Measurements from ENCODE around the gene ABR. TPM values are rescaled to one million over a fixed set of nuclear protein-coding genes. Genes with fewer than 3 reads are reported as not detected.
"Not testable (repeated sequence)": the region's sequence is repeated elsewhere in the genome, so short reads cannot be mapped to it uniquely, and the experiment has no call there.

The ABR gene
- total RNA-seq, 2 experiments from 2014 or later, result 143 to 156 TPM

DNA sequence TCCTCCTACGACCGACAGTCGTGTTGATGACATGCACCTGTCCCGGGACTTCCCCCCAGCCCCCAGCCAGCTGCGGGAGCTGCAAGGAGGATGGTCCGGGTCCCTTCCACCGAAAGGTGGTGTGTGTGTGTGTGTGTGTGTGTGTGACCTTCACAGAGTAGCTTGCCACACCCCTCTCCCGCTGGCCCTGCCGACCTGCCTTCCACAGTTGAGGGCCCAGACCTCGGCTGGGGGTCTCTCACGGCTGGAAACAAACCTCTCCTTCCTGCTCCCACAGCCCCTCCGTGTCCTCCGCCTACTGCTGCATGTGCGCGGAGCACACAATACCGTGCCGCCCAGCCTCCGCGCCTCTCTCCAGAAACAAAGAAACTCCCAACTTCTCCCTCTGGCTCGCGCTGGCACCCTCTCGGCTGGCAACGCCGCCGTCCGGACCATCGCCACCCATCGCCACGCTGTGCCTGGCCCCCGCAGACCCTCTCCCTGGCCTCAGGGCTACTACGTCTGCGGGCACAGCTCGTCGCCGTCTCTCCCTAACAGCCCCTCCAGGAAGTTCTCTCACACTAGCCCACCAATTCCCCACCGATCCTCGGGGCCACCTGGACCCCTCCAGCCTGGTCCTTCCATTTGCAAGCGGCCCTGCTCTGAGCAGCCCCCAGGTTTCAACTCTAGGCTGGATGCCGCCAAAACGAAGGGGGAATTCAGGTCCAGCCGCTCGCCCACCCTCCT is 101.6 kb downstream of the ABR start:
- CTCF ChIA-PET, result no interaction called here
- Mint-ChIP-seq H3K27me3 (ENCODE audit: low read depth) (no peaks in the 10 kb centered on the region), H3K4me3 (no peak overlapping the region), H3K9me3 (ENCODE audit: insufficient read depth) (no peaks in the 10 kb centered on the region), H3K36me3 (ENCODE audit: low read depth) (peaks cover 11% of the 10 kb centered on the region), H3K4me1 (ENCODE audit: low read depth) (peaks cover 2% of the 10 kb centered on the region), H3K27ac (no peak overlapping the region)
- DNase-seq, result no peak
- no peak for ATAC-seq
- POLR2A ChIA-PET, result no interaction called here

DNA sequence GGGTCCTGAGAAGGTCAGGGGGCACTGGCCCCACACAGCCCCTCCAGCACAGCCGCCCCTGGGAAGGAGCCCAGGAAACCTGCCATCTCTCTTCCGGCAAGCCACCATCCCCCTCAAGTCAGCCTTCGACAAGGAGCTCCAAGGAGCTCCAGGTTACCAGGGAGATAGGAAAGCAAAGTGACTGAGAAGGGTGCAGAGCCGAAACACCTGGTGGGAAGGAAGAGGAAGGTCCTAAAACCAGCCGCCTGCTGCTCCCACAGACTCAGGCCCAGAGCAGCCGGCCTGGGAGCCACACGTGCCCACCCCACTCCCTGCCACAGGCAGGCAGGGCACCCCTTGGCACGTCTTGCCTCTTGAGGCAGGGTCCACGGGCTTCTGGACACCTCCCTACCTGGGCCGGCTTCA is 102.2 kb downstream of the ABR start:
- Mint-ChIP-seq H3K27me3 (ENCODE audit: low read depth) (no peaks in the 10 kb centered on the region), H3K36me3 (ENCODE audit: low read depth) (peaks cover 8% of the 10 kb centered on the region), H3K9me3 (ENCODE audit: insufficient read depth) (no peaks in the 10 kb centered on the region), H3K4me3 (no peak overlapping the region), H3K27ac (no peak overlapping the region), H3K4me1 (ENCODE audit: low read depth) (peaks cover 2% of the 10 kb centered on the region)
- no peak for DNase-seq
- ChIA-PET CTCF (no interaction called here), POLR2A (no interaction called here)
- ATAC-seq, result no peak

DNA sequence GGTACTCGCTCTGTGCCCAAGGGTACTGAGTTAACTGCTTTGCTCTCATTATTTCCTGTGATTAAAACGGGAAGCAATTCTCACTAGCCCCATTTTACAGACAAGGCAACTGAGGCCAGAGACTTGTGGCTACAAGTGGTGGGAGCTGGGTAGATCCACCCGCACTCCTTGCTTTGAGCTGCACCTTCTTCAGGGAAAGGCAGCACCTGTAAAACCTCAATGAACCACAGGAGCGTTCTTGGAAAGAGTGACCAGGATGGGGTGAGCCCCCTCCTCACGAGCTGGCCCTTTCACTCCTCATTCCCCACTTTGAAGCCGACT is 102.8 kb downstream of the ABR start:
- Mint-ChIP-seq H3K27ac (no peak overlapping the region), H3K36me3 (ENCODE audit: low read depth) (peaks cover 8% of the 10 kb centered on the region), H3K27me3 (ENCODE audit: low read depth) (no peaks in the 10 kb centered on the region), H3K4me1 (ENCODE audit: low read depth) (peaks cover 2% of the 10 kb centered on the region), H3K4me3 (no peak overlapping the region), H3K9me3 (ENCODE audit: insufficient read depth) (no peaks in the 10 kb centered on the region)
- ChIA-PET CTCF (no interaction called here), POLR2A (no interaction called here)
- DNase-seq (no peak), ATAC-seq (no peak)

DNA sequence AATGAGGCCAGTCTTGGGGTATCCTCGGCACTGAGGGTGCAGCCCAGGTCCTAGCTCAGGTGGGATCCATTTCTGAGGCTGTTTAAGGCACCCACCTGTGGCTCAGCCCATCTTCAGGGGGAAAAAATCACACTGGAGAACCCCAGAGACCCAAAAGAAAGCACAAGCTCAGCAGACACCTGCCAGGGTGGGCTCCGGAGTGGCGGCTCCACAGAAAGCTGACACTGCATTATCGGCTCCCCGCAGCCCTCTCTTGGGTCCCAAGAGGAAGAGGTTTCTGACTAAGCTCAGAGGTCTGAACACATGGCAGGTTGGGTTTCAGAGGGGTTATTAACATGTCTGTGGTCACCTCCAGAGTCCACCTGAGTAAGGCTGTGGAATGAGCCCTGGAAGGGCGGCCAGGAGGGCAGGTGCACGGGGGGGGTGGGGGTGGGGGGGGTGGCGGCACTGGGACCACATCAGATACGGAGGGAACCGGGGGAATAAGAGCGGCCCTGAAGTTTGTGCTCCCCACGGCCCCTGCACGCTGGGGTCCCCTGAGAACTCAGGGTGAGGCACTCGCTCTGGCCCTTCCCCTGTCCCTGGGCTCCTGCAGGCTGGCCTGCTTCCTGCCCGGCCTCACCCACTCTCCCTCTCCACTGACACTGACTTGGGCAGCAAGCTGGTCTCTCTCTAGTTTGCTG is 103.3 kb downstream of the ABR start:
- ChIA-PET POLR2A (no interaction called here), CTCF (interaction anchor here (1.2 kb wide), 1 partner anchor 20 kb away, joined by 5 read pairs; no protein-coding TSS in a partner anchor)
- H3K36me3 Mint-ChIP-seq (ENCODE audit: low read depth), result peaks cover 8% of the 10 kb centered on the region
- peaks cover 2% of the 10 kb centered on the region for H3K4me1 Mint-ChIP-seq (ENCODE audit: low read depth)
- no peak for ATAC-seq
- DNase-seq, result no peak
- no peak overlapping the region for H3K27ac Mint-ChIP-seq
- no peak overlapping the region for H3K4me3 Mint-ChIP-seq
- H3K9me3 Mint-ChIP-seq (ENCODE audit: insufficient read depth), result no peaks in the 10 kb centered on the region
- no peaks in the 10 kb centered on the region for H3K27me3 Mint-ChIP-seq (ENCODE audit: low read depth)

DNA sequence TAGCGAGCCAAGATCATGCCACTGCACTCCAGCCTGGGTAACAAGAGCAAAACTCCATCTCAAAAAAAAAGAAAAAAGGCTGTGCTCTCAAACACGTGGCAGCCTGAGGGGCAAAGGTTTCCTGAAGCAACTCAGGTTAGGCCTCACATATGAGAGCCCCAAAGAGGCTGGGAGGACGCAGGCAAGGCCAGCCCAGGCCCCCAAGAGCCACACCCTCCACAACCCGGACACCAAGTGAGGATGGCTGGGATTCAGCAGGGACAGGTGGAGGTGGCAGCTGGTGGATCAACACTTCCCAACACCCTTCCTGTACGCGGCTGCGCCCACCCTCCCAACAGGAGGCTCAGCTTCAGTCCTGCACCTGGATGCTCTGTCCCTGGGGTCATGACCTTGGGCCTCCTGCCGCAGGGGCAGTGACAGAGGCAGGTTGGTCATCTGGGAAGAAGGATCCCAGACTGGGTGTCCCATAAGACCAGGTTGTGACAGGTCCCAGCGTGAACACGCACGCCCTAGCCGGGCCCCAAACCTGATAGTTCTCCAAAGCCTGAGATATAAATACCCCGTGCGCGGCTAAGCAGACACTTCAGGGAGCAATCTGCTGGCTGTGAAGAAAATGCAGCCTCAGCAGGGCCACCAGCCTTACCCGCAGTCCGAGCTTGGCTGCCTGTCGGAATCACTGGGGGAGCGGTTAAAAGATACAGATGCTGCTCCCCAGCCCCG is 104.7 kb downstream of the ABR start:
- DNase-seq (no peak), ATAC-seq (no peak)
- H3K27ac Mint-ChIP-seq, result no peak overlapping the region
- POLR2A ChIA-PET, result no interaction called here
- no peaks in the 10 kb centered on the region for H3K9me3 Mint-ChIP-seq (ENCODE audit: insufficient read depth)
- peaks cover 14% of the 10 kb centered on the region for H3K36me3 Mint-ChIP-seq (ENCODE audit: low read depth)
- H3K4me3 Mint-ChIP-seq, result no peak overlapping the region
- no peaks in the 10 kb centered on the region for H3K4me1 Mint-ChIP-seq (ENCODE audit: low read depth)
- CTCF ChIA-PET, result no interaction called here
- H3K27me3 Mint-ChIP-seq (ENCODE audit: low read depth), result no peaks in the 10 kb centered on the region

DNA sequence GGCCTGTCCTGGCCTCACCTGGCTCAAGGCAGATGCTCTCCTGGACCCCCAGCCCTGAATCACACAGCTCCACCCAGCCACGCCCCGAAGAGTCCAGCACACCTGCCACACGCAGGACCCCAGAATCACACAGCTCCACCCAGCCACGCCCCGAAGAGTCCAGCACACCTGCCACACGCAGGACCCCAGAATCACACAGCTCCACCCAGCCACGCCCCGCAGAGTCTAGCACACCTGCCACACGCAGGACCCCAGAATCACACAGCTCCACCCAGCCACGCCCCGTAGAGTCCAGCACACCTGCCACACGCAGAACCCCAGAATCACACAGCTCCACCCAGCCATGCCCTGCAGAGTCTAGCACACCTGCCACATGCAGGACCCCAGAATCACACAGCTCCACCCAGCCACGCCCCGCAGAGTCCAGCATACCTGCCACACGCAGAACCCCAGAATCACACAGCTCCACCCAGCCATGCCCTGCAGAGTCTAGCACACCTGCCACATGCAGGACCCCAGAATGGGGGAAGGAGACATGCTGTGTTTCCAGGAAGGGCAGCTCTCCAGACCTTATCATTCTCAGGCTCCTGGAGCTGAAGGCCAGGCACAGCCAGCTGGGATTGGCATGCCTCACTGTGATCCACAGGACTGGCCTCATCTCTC is 105.7 kb downstream of the ABR start:
- H3K9me3 Mint-ChIP-seq (ENCODE audit: insufficient read depth); H3K27me3 Mint-ChIP-seq (ENCODE audit: low read depth); H3K27ac Mint-ChIP-seq; POLR2A ChIA-PET; CTCF ChIA-PET; DNase-seq; H3K4me3 Mint-ChIP-seq; H3K4me1 Mint-ChIP-seq (ENCODE audit: low read depth); ATAC-seq: not testable (repeated sequence)
- peaks cover 15% of the 10 kb centered on the region for H3K36me3 Mint-ChIP-seq (ENCODE audit: low read depth)

DNA sequence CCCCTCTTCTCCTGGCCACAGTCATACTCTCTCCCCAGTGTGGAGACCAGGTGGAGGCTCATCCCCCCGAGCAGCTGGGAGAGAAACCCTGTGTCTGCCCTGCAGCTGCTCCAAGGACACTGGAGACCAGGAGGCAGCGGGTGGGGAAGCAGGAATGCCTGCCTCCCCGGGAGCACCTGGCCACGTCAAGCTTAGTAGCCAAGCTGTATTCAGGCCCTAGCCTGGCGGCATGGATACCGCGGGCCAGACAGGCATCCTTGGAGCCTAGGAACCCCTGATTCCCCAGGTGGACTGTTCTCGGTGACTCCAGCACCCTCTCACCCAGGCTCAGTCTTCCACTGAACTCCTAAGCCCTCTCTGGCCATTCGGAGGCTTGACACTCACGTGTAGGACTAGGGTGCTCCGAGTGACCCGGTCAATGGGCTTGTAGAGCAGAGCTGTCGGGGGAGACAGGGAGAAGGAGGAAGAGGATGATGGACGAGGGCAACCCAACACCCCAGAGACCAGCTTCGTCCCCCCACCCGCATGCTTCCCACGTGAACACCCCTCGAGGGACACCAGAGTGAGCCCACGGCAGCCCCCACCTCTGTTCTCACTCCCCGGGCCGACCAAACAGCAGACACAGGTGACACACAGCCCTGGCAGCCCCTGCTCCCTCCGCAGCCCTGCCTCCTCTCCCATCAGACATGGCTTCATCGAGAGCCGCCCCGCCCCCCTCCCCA is 106.4 kb downstream of the ABR start:
- ChIA-PET POLR2A (no interaction called here), CTCF (no interaction called here)
- Mint-ChIP-seq H3K36me3 (ENCODE audit: low read depth) (peaks cover 19% of the 10 kb centered on the region), H3K4me3 (no peak overlapping the region), H3K27me3 (ENCODE audit: low read depth) (no peaks in the 10 kb centered on the region), H3K27ac (no peak overlapping the region), H3K4me1 (ENCODE audit: low read depth) (no peaks in the 10 kb centered on the region), H3K9me3 (ENCODE audit: insufficient read depth) (no peaks in the 10 kb centered on the region)
- DNase-seq (no peak), ATAC-seq (no peak)

DNA sequence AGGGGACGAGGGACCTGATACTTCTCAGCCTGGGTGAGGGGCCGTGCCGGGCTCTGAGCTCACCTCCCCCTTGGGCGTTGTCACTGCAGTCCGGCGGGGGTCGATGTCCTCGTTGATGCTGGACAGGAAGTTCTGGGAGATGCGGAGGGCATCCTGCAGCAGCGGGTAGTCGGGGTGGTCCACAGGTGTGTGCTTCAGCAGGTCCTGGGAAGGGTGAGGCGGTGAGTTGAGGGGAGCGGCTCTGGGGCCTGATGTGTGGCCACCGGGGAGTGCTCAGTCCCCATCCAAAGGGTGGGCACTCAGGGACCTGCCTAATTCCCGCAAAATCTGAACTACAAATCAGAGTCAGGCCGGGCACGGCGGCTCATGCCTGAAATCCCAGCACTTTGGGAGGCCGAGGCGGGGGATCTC is 107.2 kb downstream of the ABR start:
- H3K27ac Mint-ChIP-seq, result no peak overlapping the region

DNA sequence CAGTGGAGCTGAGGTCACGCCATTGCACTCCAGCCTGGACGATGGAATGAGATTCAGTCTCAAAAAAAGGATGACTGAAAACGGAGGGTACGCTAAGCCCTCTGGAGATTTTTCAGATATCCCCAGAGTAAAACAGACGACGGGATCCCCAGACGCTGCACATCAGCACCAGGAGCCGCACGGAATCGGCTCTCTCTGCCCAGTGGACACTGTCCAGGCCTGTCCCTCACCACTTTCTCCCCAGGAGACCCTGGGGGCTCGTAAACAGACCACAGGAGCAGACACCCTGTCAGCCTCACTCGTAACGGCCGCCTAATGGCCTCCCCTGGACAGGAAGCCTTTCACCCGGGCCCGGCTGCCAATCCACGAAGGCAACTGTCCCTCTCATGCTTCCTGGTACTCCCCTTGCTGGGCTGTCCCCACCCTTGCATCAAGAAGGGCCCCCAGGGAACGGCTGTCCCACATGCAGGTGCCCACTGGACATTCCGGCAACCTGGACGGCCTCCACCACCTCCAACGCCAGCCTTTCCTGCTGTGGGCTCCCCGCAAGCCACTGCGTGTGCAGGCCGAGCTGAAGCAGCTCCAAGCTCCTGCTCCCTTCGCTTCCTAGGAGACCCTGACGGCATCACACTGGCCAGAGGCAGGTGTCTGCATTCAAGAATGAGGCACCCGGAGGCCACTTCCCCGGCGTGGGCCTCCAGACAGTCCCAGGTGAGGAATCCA is 108.5 kb downstream of the ABR start:
- ChIA-PET POLR2A (no interaction called here), CTCF (no interaction called here)
- DNase-seq (no peak), ATAC-seq (no peak)
- no peak overlapping the region for H3K27ac Mint-ChIP-seq
- H3K4me1 Mint-ChIP-seq (ENCODE audit: low read depth), result no peaks in the 10 kb centered on the region
- peaks cover 7% of the 10 kb centered on the region for H3K9me3 Mint-ChIP-seq (ENCODE audit: insufficient read depth)
- no peaks in the 10 kb centered on the region for H3K27me3 Mint-ChIP-seq (ENCODE audit: low read depth)
- H3K4me3 Mint-ChIP-seq, result no peak overlapping the region
- peaks cover 37% of the 10 kb centered on the region for H3K36me3 Mint-ChIP-seq (ENCODE audit: low read depth)

More for the DNA sequence above, 107.2 kb downstream of the ABR start:
- Mint-ChIP-seq H3K9me3 (ENCODE audit: insufficient read depth) (no peaks in the 10 kb centered on the region), H3K27me3 (ENCODE audit: low read depth) (no peaks in the 10 kb centered on the region), H3K4me3 (no peak overlapping the region), H3K4me1 (ENCODE audit: low read depth) (no peaks in the 10 kb centered on the region), H3K36me3 (ENCODE audit: low read depth) (peaks cover 24% of the 10 kb centered on the region)
- POLR2A ChIA-PET, result no interaction called here
- no peak for DNase-seq
- CTCF ChIA-PET, result no interaction called here
- ATAC-seq, result no peak

DNA sequence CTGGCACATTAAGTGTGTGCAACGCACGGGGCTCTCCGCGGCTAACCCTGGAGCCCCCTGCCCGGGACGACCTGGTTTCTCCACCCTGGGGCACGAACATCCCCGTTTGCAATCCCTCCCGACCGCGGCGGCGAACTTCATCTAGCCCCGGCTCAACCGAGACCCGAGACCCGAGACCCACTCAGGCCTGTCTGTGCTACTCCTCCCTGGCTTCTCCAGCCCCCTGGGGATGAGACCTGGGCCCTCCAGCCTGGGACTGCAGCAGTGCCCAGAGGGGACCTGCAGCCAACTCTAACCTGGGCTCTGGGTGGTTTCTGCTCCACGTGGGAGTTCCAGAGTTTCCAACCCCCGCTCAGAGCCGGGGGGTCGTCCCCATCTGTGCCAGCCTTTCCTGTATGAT is 109.4 kb downstream of the ABR start:
- no peak for DNase-seq
- ChIA-PET CTCF (no interaction called here), POLR2A (no interaction called here)
- Mint-ChIP-seq H3K36me3 (ENCODE audit: low read depth) (peaks cover 46% of the 10 kb centered on the region), H3K27me3 (ENCODE audit: low read depth) (no peaks in the 10 kb centered on the region), H3K27ac (no peak overlapping the region), H3K4me1 (ENCODE audit: low read depth) (no peaks in the 10 kb centered on the region), H3K4me3 (no peak overlapping the region), H3K9me3 (ENCODE audit: insufficient read depth) (peaks cover 10% of the 10 kb centered on the region)
- ATAC-seq, result no peak

DNA sequence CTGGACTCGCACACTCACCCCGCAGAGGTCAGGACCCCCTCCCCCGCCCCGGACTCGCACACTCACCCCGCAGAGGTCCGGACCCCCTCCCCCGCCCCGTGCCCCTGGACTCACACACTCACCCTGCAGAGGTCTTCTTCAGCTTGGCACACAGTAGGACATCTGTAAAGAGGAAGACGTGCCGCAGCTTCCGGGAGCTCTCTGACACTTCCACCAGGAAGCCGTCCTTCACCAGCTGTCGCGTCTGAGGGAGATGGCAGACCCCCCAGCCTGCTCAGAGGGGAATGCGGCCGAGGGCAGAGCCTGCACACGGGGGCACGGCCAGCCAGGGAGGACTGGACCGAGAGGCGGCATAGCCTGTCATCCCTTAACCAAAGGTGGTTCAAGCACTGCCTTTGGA is 109.9 kb downstream of the ABR start:
- no peaks in the 10 kb centered on the region for H3K27me3 Mint-ChIP-seq (ENCODE audit: low read depth)
- peaks cover 47% of the 10 kb centered on the region for H3K36me3 Mint-ChIP-seq (ENCODE audit: low read depth)
- no peak overlapping the region for H3K27ac Mint-ChIP-seq
- no peaks in the 10 kb centered on the region for H3K4me1 Mint-ChIP-seq (ENCODE audit: low read depth)
- ATAC-seq (no peak), DNase-seq (no peak)
- peaks cover 10% of the 10 kb centered on the region for H3K9me3 Mint-ChIP-seq (ENCODE audit: insufficient read depth)
- no peak overlapping the region for H3K4me3 Mint-ChIP-seq
- ChIA-PET POLR2A (no interaction called here), CTCF (no interaction called here)
